GM19395 (cell line): ENCODE data around the gene AMIGO3.
"Not testable (repeated sequence)": the region's sequence is repeated elsewhere in the genome, so short reads cannot be mapped to it uniquely, and the experiment has no call there.

ENCODE experiments used
- ATAC-seq: cut with Tn5 transposase; IDR thresholded peaks from one replicate; pipeline ENCODE4 v1.9.1; 2021; ENCODE audit warnings: mild to moderate bottlenecking, moderate library complexity; ENCODE audit not compliant: unreplicated experiment

Gene AMIGO3

DNA sequence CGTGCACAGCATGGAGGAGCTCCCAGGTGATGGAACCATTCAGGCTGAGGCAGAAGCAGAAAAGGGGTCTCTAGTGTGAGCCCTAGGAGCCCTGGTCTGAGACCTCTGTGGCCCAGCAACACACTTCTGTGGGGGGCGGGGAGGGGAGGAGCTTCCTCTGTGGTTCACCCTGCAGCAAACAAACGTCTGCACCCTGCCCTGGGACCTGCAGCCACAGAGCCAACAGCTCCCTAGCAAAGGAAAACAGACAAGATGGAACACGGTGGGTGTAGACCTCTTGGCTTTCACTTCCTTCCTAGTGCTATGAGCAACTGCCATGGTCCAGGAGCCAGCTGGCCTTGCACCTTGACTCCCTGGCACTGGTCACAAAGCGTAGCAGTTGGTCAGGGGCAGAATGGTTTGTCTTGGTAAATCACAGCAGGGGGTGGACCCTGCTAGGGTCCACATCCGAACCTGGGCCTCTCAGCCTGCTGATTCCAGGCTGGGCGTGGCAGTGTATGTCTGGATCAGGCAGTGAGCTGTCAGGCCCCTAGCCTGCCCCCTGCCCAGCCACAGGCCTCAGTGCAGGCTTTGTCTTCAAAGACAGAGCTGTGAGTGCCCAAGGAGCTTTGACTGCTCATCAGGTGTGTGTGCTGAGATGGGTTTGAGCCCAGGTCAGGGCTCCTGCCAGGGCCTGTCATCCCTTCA, 6.7 kb downstream of the AMIGO3 start:
- ATAC-seq = no peak

- ATAC-seq = no peak
Observed at GRCh38 chr3:49712166-49712565, 7.3 kb downstream of the AMIGO3 start.

DNA sequence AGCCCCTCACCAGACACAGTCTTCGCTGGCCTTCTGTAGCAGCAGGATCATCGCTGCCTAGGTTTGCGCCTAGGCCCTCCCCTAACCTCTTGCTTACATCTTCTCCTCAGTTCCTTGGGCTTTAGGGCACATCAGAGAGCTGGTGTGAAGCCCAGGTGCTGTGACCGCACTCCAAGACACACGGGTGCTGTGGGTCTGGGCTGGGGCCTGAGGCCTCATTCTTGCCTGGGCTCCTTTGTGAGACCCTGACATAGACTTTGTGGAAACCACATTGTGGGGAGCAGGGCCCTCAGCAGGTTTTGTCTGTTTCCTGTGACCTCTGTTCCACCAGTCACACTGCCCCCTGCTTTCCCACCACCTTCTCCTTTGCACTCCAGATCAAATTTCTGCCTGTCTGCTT, 8.0 kb downstream of the AMIGO3 start:
- no peak for ATAC-seq

DNA sequence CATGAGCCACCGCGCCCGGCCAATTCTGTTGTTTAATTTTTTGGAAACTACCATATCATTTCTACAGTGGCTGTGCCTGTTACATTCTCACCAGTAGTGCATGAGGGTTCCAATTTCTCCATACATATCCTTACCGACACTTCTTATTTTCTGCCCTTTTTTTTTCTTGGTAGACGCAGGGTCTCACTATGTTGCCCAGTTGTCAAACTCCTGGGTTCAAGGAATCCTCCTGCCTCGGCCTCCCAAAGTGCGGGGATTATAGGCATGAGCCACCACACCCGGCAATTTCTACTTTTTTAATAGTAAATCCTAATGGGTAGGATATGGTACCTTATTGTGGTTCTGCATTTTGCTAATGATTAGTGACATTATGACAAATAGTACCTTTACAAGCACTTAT, 9.6 kb downstream of the AMIGO3 start:
- no peak for ATAC-seq

DNA sequence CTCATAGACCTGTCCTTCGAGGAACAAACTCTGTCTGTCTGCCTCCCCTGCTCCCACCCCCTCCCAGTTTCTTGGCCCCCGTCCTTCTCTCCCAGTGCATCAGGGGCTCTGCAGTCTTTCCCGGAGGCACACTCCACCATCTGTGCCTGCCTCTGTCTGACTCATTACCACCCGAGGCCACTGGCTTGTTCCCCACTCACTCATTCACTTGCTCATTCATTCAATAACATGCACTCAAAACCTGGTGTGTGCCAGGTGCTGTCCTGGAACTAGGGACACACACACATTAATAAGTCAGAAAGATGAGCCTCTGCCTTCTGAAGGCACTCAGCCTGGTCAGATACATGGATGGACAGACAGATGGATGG, 12.4 kb downstream of the AMIGO3 start:
- no peak for ATAC-seq

GRCh38 chr3:49706456-49707112, 12.9 kb downstream of the AMIGO3 start:
- no peak for ATAC-seq

- ATAC-seq = no peak
Observed at GRCh38 chr3:49705390-49705960, 14.0 kb downstream of the AMIGO3 start.

DNA sequence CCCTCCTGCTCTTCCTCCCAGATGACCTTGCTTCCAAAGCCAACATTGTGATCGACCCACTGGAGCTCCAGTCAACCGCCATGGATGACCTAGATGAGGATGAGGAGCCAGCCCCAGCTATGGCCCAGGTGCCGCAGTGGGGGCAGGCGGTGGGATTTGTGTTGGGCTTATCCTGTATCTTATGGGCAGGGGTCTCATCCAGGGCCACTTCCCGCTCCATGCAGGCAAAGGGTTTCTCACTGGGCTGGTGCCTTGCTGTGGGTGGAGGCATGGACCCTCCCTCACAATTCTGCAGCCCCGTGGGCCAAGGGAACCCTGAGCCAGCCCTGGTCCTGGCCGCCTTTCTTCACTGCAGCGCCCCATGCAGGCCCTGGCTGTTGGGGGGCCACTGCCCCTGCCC, 14.9 kb downstream of the AMIGO3 start:
- no peak for ATAC-seq

- ATAC-seq = no peak
Observed at GRCh38 chr3:49703956-49704355, 15.5 kb downstream of the AMIGO3 start.

- ATAC-seq = peak; percentile 82
Observed at GRCh38 chr3:49703443-49703927, 16.0 kb downstream of the AMIGO3 start.

DNA sequence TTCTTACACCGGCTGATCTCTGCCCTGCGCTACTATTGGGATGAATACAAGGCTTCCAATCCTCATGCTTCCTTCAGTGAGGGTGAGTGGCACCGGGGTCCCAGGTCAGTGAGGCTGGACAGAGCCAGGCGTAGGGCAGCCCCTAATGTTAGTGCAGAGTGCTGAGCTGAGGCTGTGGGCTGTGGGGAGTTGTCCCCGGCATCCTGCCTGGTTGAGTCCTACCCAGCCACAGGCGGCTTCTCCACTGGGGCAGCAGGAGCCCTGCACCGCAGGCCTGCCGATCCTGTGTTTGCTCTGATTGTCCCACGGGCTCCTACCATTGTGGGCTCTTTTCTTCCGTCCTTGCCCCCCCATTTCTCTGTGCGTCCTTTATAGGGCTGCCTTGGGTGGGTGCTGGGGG, 16.8 kb downstream of the AMIGO3 start:
- no peak for ATAC-seq

- no peak for ATAC-seq
Observed at GRCh38 chr3:49701388-49702077, 18.0 kb downstream of the AMIGO3 start.

- ATAC-seq = no peak
Observed at GRCh38 chr3:49700453-49701128, 18.9 kb downstream of the AMIGO3 start.

DNA sequence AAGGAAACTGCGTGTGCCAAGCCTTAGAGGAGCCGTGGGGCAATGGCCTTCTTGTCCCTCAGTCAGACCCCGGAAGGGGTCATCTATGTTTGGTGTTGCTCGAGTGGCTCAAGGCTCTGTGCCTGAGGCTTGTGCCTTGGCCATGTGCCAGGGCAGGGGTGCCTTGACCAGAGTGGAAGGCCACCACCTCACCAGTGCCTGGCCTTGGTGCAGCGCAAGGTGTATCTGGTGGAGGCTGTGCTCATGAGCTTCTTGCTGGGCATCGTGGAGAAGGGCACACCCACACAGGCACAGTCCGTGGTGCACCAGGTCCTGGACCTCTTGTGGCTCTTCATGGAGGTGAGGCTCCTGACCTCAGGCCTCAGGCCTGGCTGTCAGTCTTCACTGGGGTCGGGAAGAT, 19.5 kb downstream of the AMIGO3 start:
- no peak for ATAC-seq

DNA sequence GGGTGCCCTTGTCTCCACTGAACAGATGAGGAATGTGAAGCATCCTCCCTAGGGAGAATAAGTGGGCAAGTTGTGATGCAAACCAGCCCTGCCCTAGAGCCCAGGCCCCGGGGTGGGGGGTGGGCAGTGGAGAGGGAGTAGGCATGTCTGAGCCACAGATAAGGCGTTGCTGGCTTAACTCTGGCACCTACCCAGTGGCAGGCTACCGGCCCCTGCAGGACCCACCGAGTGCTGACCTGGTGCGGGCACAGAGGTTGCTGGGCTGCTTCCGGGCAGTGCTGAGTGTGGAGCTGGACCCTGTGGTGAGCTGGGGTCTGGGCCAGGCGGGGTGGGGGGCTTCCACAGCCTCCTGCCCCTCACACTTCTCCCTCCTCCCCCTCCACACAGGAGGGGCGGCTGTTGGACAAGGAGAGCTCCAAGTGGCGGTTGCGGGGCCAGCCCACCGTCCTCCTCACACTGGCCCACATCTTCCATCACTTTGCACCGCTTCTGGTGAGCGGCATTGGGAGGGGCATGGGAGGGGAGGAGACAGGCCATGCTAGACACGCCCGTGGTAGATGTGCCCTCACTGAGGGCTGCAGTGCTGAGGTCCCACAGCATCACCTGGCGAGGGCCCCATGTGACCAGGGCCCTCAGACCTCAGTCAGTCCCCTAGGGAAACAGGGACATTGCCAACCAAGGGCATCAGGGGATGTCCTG, 20.1 kb downstream of the AMIGO3 start:
- ATAC-seq = no peak

GRCh38 chr3:49695350-49696015, 24.0 kb downstream of the AMIGO3 start:
- ATAC-seq = not testable (repeated sequence)

DNA sequence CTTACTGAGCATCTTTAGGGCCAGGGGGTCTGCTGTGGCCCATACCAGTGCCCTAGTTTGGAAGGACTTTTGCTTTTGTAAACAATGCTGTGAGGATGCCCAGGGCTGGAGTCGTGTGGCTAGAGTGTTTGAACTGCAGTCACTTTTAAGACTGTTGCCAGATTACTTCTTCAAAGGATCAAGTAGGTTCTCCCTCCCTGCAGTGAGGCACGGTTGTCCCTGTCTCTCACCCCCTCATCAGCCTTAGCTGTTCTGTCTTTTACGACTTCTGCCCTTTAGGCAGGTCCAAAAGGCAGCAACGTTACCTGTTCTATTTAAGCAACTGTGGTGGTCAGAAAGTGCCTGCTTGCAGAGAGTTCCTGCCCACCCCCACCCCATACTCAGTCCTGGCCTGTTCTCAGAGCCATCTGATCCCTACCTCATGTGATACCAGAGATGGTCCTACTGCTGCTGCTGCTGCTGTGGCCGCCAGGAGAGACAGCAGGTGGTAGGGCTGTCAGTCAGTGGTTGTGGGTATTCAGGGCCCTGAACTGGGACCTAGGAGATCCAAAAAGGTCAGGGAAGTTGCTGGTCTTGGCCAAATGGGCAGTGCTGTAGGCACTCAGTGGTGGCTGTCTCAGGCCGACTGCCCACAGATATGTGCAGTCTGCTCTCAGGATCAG, 24.9 kb downstream of the AMIGO3 start:
- not testable (repeated sequence) for ATAC-seq

GRCh38 chr3:49691481-49691880, 28.0 kb downstream of the AMIGO3 start:
- not testable (repeated sequence) for ATAC-seq

- ATAC-seq = not testable (repeated sequence)
Observed at GRCh38 chr3:49690856-49691255, 28.6 kb downstream of the AMIGO3 start.
